GM13976 (cell line): Measurements from ENCODE around the gene SCUBE1.

Source experiments
- DNase-seq: peaks from one replicate; pipeline ENCODE4 v3.0.0; 2012; ENCODE audit warnings: low spot score
- CTCF ChIP-seq: IDR thresholded peaks from 2 replicates; pipeline ENCODE4 v1.5.1; 2012; ENCODE audit warnings: borderline replicate concordance, mild to moderate bottlenecking; ENCODE audit not compliant: insufficient read depth; ENCODE audit errors: extremely low read depth, missing control alignments, control extremely low read depth
- in situ Hi-C: fragments of 300-500 bp; cut with MboI; formaldehyde crosslinking; loops from one replicate; pipeline ENCODE4 v1.12.0; 2022; ENCODE audit warnings: low sequenced_read_pairs, mixed read lengths, inconsistent platforms; ENCODE audit not compliant: unreplicated experiment

Gene SCUBE1

GRCh38 chr22:43208703-43209522 is 134.3 kb downstream of the SCUBE1 start:
- no peak for DNase-seq
- no peak for TF ChIP-seq CTCF
- in situ Hi-C loops = no loop called here

GRCh38 chr22:43207849-43208702 is 135.1 kb downstream of the SCUBE1 start:
- DNase-seq = no peak
- in situ Hi-C loops = no loop called here
- TF ChIP-seq CTCF = no peak

- TF ChIP-seq CTCF = no peak
- no peak for DNase-seq
- in situ Hi-C loops = no loop called here
Measured at GRCh38 chr22:43207386-43207785, 135.8 kb downstream of the SCUBE1 start.

- in situ Hi-C loops = no loop called here
- DNase-seq = no peak
- no peak for TF ChIP-seq CTCF
Measured at GRCh38 chr22:43206509-43207161, 136.5 kb downstream of the SCUBE1 start.

GRCh38 chr22:43205748-43206508 is 137.2 kb downstream of the SCUBE1 start:
- no peak for TF ChIP-seq CTCF
- DNase-seq = no peak
- in situ Hi-C loops = no loop called here

- TF ChIP-seq CTCF = no peak
- in situ Hi-C loops = no loop called here
- DNase-seq = no peak
Measured at GRCh38 chr22:43205261-43205691, 137.9 kb downstream of the SCUBE1 start.
